H9 (cell line): ENCODE measurements around the gene SLC25A43. TPM values are rescaled to one million over a fixed set of nuclear protein-coding genes. Genes with fewer than 3 reads are reported as not detected.

Experiments
- DNase-seq: peaks from one replicate; pipeline ENCODE4 v3.0.0-alpha.2; 2017
- H2AFZ ChIP-seq: one replicate; pipeline ENCODE4 v1.6.1; 2013; ENCODE audit warnings: mild to moderate bottlenecking, low read length, control low read depth, moderate library complexity
- H2AK5ac ChIP-seq: 2 replicates; pipeline ENCODE4 v1.6.1; 2013; ENCODE audit warnings: low read length, control low read depth, mixed read lengths; ENCODE audit not compliant: insufficient read length
- H2BK120ac ChIP-seq: one replicate; pipeline ENCODE4 v1.6.1; 2013; ENCODE audit warnings: low read depth, mild to moderate bottlenecking, low read length, control low read depth, inconsistent platforms; ENCODE audit not compliant: poor library complexity, severe bottlenecking
- H2BK12ac ChIP-seq: 2 replicates; pipeline ENCODE4 v1.6.1; 2013; ENCODE audit warnings: low read length, control low read depth, mixed read lengths, low read depth; ENCODE audit not compliant: insufficient read length
- H2BK15ac ChIP-seq: 2 replicates; pipeline ENCODE4 v1.6.1; 2013; ENCODE audit warnings: low read depth, low read length, control low read depth
- H2BK20ac ChIP-seq: one replicate; pipeline ENCODE4 v1.6.1; 2013; ENCODE audit warnings: low read depth, mild to moderate bottlenecking, low read length, control low read depth, inconsistent platforms; ENCODE audit not compliant: poor library complexity, severe bottlenecking
- H2BK5ac ChIP-seq: 2 replicates; pipeline ENCODE4 v1.6.1; 2013; ENCODE audit warnings: low read length, control low read depth, mixed read lengths; ENCODE audit not compliant: insufficient read length
- H3K14ac ChIP-seq: 2 replicates; pipeline ENCODE4 v1.6.1; 2013; ENCODE audit warnings: low read length, control low read depth; ENCODE audit not compliant: insufficient read depth
- H3K18ac ChIP-seq: 2 replicates; pipeline ENCODE4 v1.6.1; 2013; ENCODE audit warnings: low read depth, mild to moderate bottlenecking, mixed read lengths, low read length, control low read depth; ENCODE audit not compliant: insufficient read length
- H3K23ac ChIP-seq: 2 replicates; pipeline ENCODE4 v1.6.1; 2013; ENCODE audit warnings: low read length, control low read depth, mixed read lengths, low read depth; ENCODE audit not compliant: insufficient read length
- H3K23me2 ChIP-seq: 2 replicates; pipeline ENCODE4 v1.6.1; 2013; ENCODE audit warnings: low read depth, mild to moderate bottlenecking, mixed read lengths, low read length, control low read depth; ENCODE audit not compliant: insufficient read length, poor library complexity, severe bottlenecking
- H3K27ac ChIP-seq: 2 replicates; pipeline ENCODE4 v1.5.1; 2013; ENCODE audit warnings: low read length, control low read depth, mixed read lengths, low read depth; ENCODE audit not compliant: insufficient read length
- H3K27me3 ChIP-seq: 2 replicates; pipeline ENCODE4 v1.6.1; 2013; ENCODE audit warnings: low read length, control low read depth, inconsistent platforms; ENCODE audit not compliant: insufficient read depth
- H3K4ac ChIP-seq: 2 replicates; pipeline ENCODE4 v1.6.1; 2013; ENCODE audit warnings: low read depth, mild to moderate bottlenecking, control low read depth, inconsistent platforms, low read length, moderate library complexity
- H3K4me1 ChIP-seq: 2 replicates; pipeline ENCODE4 v1.6.1; 2013; ENCODE audit warnings: low read length, control low read depth, inconsistent platforms; ENCODE audit not compliant: insufficient read depth
- H3K4me2 ChIP-seq: 2 replicates; pipeline ENCODE4 v1.6.1; 2013; ENCODE audit warnings: low read length, control low read depth, mixed read lengths; ENCODE audit not compliant: insufficient read length, insufficient read depth
- H3K56ac ChIP-seq: 2 replicates; pipeline ENCODE4 v1.6.1; 2013; ENCODE audit warnings: low read depth, mild to moderate bottlenecking, mixed read lengths, low read length, control low read depth; ENCODE audit not compliant: insufficient read length
- H3K79me1 ChIP-seq: 2 replicates; pipeline ENCODE4 v1.6.1; 2013; ENCODE audit warnings: low read depth, mild to moderate bottlenecking, moderate library complexity, low read length, control low read depth, inconsistent platforms; ENCODE audit not compliant: insufficient read depth, poor library complexity, severe bottlenecking
- H3K79me2 ChIP-seq: 2 replicates; pipeline ENCODE4 v1.6.1; 2013; ENCODE audit warnings: low read length, control low read depth, inconsistent platforms; ENCODE audit not compliant: insufficient read depth
- H3K9ac ChIP-seq: 2 replicates; pipeline ENCODE4 v1.6.1; 2013; ENCODE audit warnings: low read length, control low read depth, mixed read lengths; ENCODE audit not compliant: insufficient read length; ENCODE audit errors: extremely low read depth
- H3K9me3 ChIP-seq: one replicate; pipeline ENCODE4 v1.6.1; 2013; ENCODE audit warnings: low read depth, low read length, inconsistent platforms; ENCODE audit not compliant: control insufficient read depth
- H3T11ph ChIP-seq: one replicate; pipeline ENCODE4 v1.6.1; 2013; ENCODE audit warnings: mild to moderate bottlenecking, low read length, control low read depth, inconsistent platforms
- H4K20me1 ChIP-seq: one replicate; pipeline ENCODE4 v1.6.1; 2013; ENCODE audit not compliant: control insufficient read depth, insufficient read length, insufficient read depth
- H4K5ac ChIP-seq: 2 replicates; pipeline ENCODE4 v1.6.1; 2013; ENCODE audit warnings: low read depth, mild to moderate bottlenecking, mixed read lengths, low read length, control low read depth; ENCODE audit not compliant: insufficient read length
- H4K8ac ChIP-seq: replicated peaks from 2 replicates; pipeline ENCODE4 v1.6.1; 2013; ENCODE audit warnings: low read length, control low read depth, mixed read lengths, low read depth; ENCODE audit not compliant: insufficient read length
- H4K91ac ChIP-seq: 2 replicates; pipeline ENCODE4 v1.6.1; 2013; ENCODE audit warnings: low read depth, mild to moderate bottlenecking, moderate library complexity, mixed read lengths, low read length, control low read depth; ENCODE audit not compliant: insufficient read length
- H3K27ac Mint-ChIP-seq, 3 experiments: 2 replicates in 2 of 3; 3 replicates in 1 of 3; pipeline ENCODE4 v1.8.0; 2020 to 2021; ENCODE audit warnings: mixed read lengths in 3 of 3, mild to moderate bottlenecking in 1 of 3, moderate library complexity in 1 of 3
- H3K27me3 Mint-ChIP-seq: 2 replicates; pipeline ENCODE4 v1.8.0; 2021; ENCODE audit warnings: low read depth, mild to moderate bottlenecking, moderate library complexity, mixed read lengths
- H3K36me3 Mint-ChIP-seq, 3 experiments: 2 replicates in 2 of 3; 3 replicates in 1 of 3; pipeline ENCODE4 v1.8.0; 2020 to 2021; ENCODE audit warnings: low read depth in 3 of 3, mixed read lengths in 3 of 3; ENCODE audit not compliant: insufficient read depth in 1 of 3
- H3K4me1 Mint-ChIP-seq, 2 experiments: 2 replicates each; pipeline ENCODE4 v1.8.0; 2020; ENCODE audit warnings: mixed read lengths in 2 of 2
- H3K4me3 Mint-ChIP-seq, 2 experiments: 2 replicates in 1 of 2; 3 replicates in 1 of 2; pipeline ENCODE4 v1.8.0; 2020 to 2021; ENCODE audit warnings: mild to moderate bottlenecking in 2 of 2, mixed read lengths in 2 of 2, moderate library complexity in 1 of 2
- H3K9me3 Mint-ChIP-seq, 2 experiments: 2 replicates in 1 of 2; 3 replicates in 1 of 2; pipeline ENCODE4 v1.8.0; 2020; ENCODE audit warnings: mild to moderate bottlenecking in 2 of 2, mixed read lengths in 2 of 2, moderate library complexity in 1 of 2
- WGBS: extraction: QIAGEN DNeasy Blood & Tissue Kit; methylation state at CpG from one replicate; pipeline ENCODE4 v1.1.7; 2013; ENCODE audit warnings: missing lambda C conversion rate, low lambda C conversion rate, mixed read lengths; ENCODE audit not compliant: insufficient read length; ENCODE audit errors: extremely low coverage; 5-methylcytosine and 5-hydroxymethylcytosine counted together
- total RNA-seq: library from RNA; stranded (reverse); gene quantifications from 2 replicates; pipeline ENCODE4 v1.2.1, GENCODE V29; 2021
- TF ChIP-seq, protein P1 (sequence below): fragments of 200-600 bp; sonication (generic); conservative IDR thresholded peaks from 3 replicates; pipeline ENCODE4 v1.8.0; 2021; ENCODE audit warnings: antibody characterized with exemption, mild to moderate bottlenecking

Gene SLC25A43
- total RNA-seq, 1 experiment from 2014 or later = 3.7 TPM

DNA sequence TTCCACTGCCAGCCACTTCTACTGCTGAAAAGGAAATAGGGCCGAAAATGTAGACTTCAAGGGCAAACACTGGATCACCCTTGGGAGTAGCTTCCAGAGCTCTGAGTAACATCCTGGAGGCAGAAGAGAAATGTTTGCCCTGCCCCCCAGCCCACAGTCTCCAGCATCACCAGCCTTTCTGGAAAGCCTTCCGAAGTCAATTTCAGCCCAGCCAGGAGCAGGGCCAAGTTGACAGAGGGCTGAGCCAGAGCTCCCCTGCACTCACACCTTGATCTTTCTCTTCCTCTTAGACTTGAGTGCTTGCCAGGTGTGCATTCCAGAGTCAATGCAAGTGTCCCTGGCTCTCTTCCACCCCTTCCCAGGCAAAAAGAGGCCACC, 104.3 kb downstream of the SLC25A43 start:
- no peaks in the 10 kb centered on the region for H3K27me3 Mint-ChIP-seq
- Histone ChIP-seq H3K4me2 (no peak overlapping the region), H4K8ac (no peak overlapping the region), H3K18ac (no peak overlapping the region), H3K4ac (no peak overlapping the region), H3T11ph (no peak overlapping the region), H2BK5ac (no peak overlapping the region), H2AFZ (no peak overlapping the region), H3K14ac (no peak overlapping the region), H2BK120ac (no peak overlapping the region), H3K9me3 (peaks cover 9% of the 10 kb centered on the region), H2BK15ac (no peak overlapping the region), H3K79me1 (no peaks in the 10 kb centered on the region), H3K23ac (no peak overlapping the region), H3K27ac (no peak overlapping the region), H2BK20ac (no peak overlapping the region), H3K56ac (no peak overlapping the region), H4K91ac (no peak overlapping the region), H3K79me2 (no peaks in the 10 kb centered on the region), H3K27me3 (no peaks in the 10 kb centered on the region), H3K23me2 (no peaks in the 10 kb centered on the region), H2BK12ac (no peak overlapping the region), H3K9ac (no peak overlapping the region), H4K5ac (no peak overlapping the region), H4K20me1 (no peaks in the 10 kb centered on the region), H2AK5ac (no peak overlapping the region), H3K4me1 (no peaks in the 10 kb centered on the region)
- no CpG with 5 or more reads among the region's 2 CpGs for WGBS
- peaks cover 0 to 7% of the 10 kb centered on the region in 2 experiments; a peak in 3 of 4 replicates for H3K4me1 Mint-ChIP-seq
- H3K4me3 Mint-ChIP-seq = no peak overlapping the region
- TF ChIP-seq, protein P1, sequence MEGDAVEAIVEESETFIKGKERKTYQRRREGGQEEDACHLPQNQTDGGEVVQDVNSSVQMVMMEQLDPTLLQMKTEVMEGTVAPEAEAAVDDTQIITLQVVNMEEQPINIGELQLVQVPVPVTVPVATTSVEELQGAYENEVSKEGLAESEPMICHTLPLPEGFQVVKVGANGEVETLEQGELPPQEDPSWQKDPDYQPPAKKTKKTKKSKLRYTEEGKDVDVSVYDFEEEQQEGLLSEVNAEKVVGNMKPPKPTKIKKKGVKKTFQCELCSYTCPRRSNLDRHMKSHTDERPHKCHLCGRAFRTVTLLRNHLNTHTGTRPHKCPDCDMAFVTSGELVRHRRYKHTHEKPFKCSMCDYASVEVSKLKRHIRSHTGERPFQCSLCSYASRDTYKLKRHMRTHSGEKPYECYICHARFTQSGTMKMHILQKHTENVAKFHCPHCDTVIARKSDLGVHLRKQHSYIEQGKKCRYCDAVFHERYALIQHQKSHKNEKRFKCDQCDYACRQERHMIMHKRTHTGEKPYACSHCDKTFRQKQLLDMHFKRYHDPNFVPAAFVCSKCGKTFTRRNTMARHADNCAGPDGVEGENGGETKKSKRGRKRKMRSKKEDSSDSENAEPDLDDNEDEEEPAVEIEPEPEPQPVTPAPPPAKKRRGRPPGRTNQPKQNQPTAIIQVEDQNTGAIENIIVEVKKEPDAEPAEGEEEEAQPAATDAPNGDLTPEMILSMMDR = no peak
- peaks cover 0 to 7% (median 1%) of the 10 kb centered on the region in 3 experiments; a peak in 4 of 7 replicates for H3K36me3 Mint-ChIP-seq
- H3K9me3 Mint-ChIP-seq = peaks cover 52 to 69% of the 10 kb centered on the region in 2 experiments
- H3K27ac Mint-ChIP-seq = no peak overlapping the region
- DNase-seq = no peak

Other genes starting within 250 kb of the SLC25A43 start
- 133 TPM in 2 replicates for gene PGRMC1, start 163.1 kb upstream of the SLC25A43 start, total RNA-seq
- 454 and 472 TPM in 2 replicates for gene SLC25A5, start 69.1 kb downstream of the SLC25A43 start, total RNA-seq
- gene STEEP1, start 166.1 kb downstream of the SLC25A43 start, total RNA-seq = 30.3 and 30.4 TPM in 2 replicates
- gene UBE2A, start 175.2 kb downstream of the SLC25A43 start, total RNA-seq = 54.7 and 54.8 TPM in 2 replicates
- gene NKRF, start 207.1 kb downstream of the SLC25A43 start, total RNA-seq = 15.1 and 15.2 TPM in 2 replicates